Neural progenitor cell (in vitro differentiated cells): ENCODE results near the gene STXBP3. TPM values are rescaled to one million over a fixed set of nuclear protein-coding genes. Genes with fewer than 3 reads are reported as not detected.

Source experiments
- DNase-seq: peaks from one replicate; pipeline ENCODE4 v3.0.0-alpha.2; 2016; ENCODE audit warnings: low spot score
- H2AFZ ChIP-seq: fragments of 200-600 bp; sonication (generic); replicated peaks from 2 replicates; pipeline ENCODE4 v1.6.1; 2016; ENCODE audit warnings: antibody characterized with exemption
- H3F3A ChIP-seq: fragments of 200-600 bp; sonication (generic); 2 replicates; pipeline ENCODE4 v1.6.1; 2016; ENCODE audit warnings: antibody characterized with exemption, low read depth
- H3K27ac ChIP-seq: fragments of 200-600 bp; sonication (generic); 2 replicates; pipeline ENCODE4 v1.5.1; 2016; ENCODE audit warnings: mild to moderate bottlenecking
- H3K27me3 ChIP-seq: fragments of 200-600 bp; sonication (generic); 2 replicates; pipeline ENCODE4 v1.6.1; 2016; ENCODE audit warnings: mild to moderate bottlenecking, moderate library complexity
- H3K36me3 ChIP-seq: fragments of 200-600 bp; sonication (generic); 2 replicates; pipeline ENCODE4 v1.5.1; 2016
- H3K4me1 ChIP-seq: fragments of 200-600 bp; sonication (generic); 2 replicates; pipeline ENCODE4 v1.6.1; 2016; ENCODE audit warnings: mixed run types
- H3K4me2 ChIP-seq: fragments of 200-600 bp; sonication (generic); 2 replicates; pipeline ENCODE4 v1.6.1; 2016
- H3K4me3 ChIP-seq: fragments of 200-600 bp; sonication (generic); 2 replicates; pipeline ENCODE4 v1.5.1; 2016
- H3K79me2 ChIP-seq: fragments of 200-600 bp; sonication (generic); 2 replicates; pipeline ENCODE4 v1.6.1; 2016; ENCODE audit warnings: low read depth
- H3K9ac ChIP-seq: fragments of 200-600 bp; sonication (generic); 2 replicates; pipeline ENCODE4 v1.6.1; 2016
- H3K9me3 ChIP-seq: fragments of 200-600 bp; sonication (generic); 2 replicates; pipeline ENCODE4 v1.5.1; 2016; ENCODE audit warnings: low read depth
- H4K20me1 ChIP-seq: fragments of 200-600 bp; sonication (generic); 2 replicates; pipeline ENCODE4 v1.6.1; 2016; ENCODE audit warnings: low read depth
- H3K27ac Mint-ChIP-seq: 3 replicates; pipeline ENCODE4 v1.8.0; 2021; ENCODE audit warnings: mixed read lengths
- H3K27me3 Mint-ChIP-seq: 2 replicates; pipeline ENCODE4 v1.8.0; 2022; ENCODE audit warnings: low read depth, mild to moderate bottlenecking, inconsistent platforms, moderate library complexity, mixed read lengths; ENCODE audit not compliant: insufficient read depth
- H3K36me3 Mint-ChIP-seq: 3 replicates; pipeline ENCODE4 v1.8.0; 2021; ENCODE audit warnings: mixed read lengths
- H3K4me1 Mint-ChIP-seq: 3 replicates; pipeline ENCODE4 v1.8.0; 2021; ENCODE audit warnings: mixed read lengths
- H3K4me3 Mint-ChIP-seq: 3 replicates; pipeline ENCODE4 v1.8.0; 2021; ENCODE audit warnings: mild to moderate bottlenecking, moderate library complexity, mixed read lengths
- H3K9me3 Mint-ChIP-seq: 3 replicates; pipeline ENCODE4 v1.8.0; 2020; ENCODE audit warnings: mixed read lengths
- EZH2 ChIP-seq: fragments of 200-600 bp; sonication (generic); IDR thresholded peaks from 2 replicates; pipeline ENCODE4 v1.6.1; 2017; ENCODE audit warnings: antibody characterized with exemption, mild to moderate bottlenecking, moderate library complexity
- EZH2phosphoT487 ChIP-seq: fragments of 200-600 bp; sonication (generic); IDR thresholded peaks from 2 replicates; pipeline ENCODE4 v1.6.1; 2017; ENCODE audit warnings: antibody characterized with exemption
- total RNA-seq: library from RNA; depleted of rRNA; stranded (reverse); fragments of >200 nt; gene quantifications from 2 replicates; pipeline ENCODE4 v1.2.3, GENCODE V29; 2015; ENCODE audit warnings: low replicate concordance
- TF ChIP-seq, protein P1 (sequence below): fragments of 200-600 bp; sonication (generic); IDR thresholded peaks from 2 replicates; pipeline ENCODE4 v1.5.1; 2017; ENCODE audit warnings: antibody characterized with exemption, mild to moderate bottlenecking

The STXBP3 gene
- total RNA-seq, 1 donor from 2014 or later, result 89.8 TPM

DNA sequence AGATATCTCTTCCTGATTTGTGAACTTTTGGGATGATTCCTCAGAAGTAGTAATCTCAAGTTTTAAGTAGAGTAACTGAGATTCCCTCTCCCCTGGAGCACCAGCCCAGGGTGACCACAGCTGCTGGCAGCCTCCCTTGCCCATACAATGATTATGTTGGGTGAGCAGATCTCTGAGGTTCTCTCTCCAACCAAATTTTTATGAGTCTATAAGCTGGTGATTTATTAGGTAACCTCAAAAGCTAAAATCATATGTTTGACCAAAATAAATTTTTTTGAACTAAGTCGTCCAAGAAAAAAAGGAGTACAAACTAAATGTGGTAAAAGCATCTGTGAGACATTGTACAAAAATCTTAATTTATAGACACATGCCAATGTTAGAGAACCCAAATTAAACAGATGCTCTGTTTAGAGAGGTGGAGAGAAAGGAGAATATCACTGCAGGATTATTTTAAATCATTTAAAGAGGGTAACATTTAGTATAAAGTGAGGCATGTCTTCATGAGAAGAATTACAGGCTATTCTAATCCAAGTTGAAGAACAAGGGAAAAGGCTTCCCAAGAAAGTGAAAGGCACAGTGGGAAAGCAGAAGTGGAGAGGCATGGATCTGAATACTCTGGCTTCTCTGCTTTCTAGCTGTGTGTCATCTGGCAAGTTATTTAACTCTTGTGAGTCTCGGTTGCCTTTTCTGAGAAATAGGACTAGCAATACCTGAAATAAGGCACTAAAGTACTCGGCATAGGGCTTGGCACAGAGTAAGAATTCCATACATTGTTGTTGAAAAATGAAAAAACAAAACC lies 107.9 kb downstream of the STXBP3 start:
- TF ChIP-seq EZH2phosphoT487, result no peak
- TF ChIP-seq, protein P1, sequence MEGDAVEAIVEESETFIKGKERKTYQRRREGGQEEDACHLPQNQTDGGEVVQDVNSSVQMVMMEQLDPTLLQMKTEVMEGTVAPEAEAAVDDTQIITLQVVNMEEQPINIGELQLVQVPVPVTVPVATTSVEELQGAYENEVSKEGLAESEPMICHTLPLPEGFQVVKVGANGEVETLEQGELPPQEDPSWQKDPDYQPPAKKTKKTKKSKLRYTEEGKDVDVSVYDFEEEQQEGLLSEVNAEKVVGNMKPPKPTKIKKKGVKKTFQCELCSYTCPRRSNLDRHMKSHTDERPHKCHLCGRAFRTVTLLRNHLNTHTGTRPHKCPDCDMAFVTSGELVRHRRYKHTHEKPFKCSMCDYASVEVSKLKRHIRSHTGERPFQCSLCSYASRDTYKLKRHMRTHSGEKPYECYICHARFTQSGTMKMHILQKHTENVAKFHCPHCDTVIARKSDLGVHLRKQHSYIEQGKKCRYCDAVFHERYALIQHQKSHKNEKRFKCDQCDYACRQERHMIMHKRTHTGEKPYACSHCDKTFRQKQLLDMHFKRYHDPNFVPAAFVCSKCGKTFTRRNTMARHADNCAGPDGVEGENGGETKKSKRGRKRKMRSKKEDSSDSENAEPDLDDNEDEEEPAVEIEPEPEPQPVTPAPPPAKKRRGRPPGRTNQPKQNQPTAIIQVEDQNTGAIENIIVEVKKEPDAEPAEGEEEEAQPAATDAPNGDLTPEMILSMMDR, result no peak
- TF ChIP-seq EZH2, result no peak
- H3K4me3 Mint-ChIP-seq, result no peak overlapping the region
- Histone ChIP-seq H3K79me2 (no peaks in the 10 kb centered on the region), H3K27ac (no peak overlapping the region), H3F3A (no peaks in the 10 kb centered on the region), H3K27me3 (no peaks in the 10 kb centered on the region), H3K36me3 (no peaks in the 10 kb centered on the region), H3K9ac (no peak overlapping the region), H4K20me1 (no peaks in the 10 kb centered on the region), H3K4me2 (no peak overlapping the region), H2AFZ (no peak overlapping the region), H3K9me3 (no peaks in the 10 kb centered on the region), H3K4me3 (no peak overlapping the region), H3K4me1 (no peaks in the 10 kb centered on the region)
- H3K27ac Mint-ChIP-seq, result peak overlapping the region; percentile 90
- H3K9me3 Mint-ChIP-seq, result no peaks in the 10 kb centered on the region
- H3K4me1 Mint-ChIP-seq, result peaks cover 13% of the 10 kb centered on the region
- no peaks in the 10 kb centered on the region for H3K27me3 Mint-ChIP-seq
- no peak for DNase-seq
- H3K36me3 Mint-ChIP-seq, result no peaks in the 10 kb centered on the region

DNA sequence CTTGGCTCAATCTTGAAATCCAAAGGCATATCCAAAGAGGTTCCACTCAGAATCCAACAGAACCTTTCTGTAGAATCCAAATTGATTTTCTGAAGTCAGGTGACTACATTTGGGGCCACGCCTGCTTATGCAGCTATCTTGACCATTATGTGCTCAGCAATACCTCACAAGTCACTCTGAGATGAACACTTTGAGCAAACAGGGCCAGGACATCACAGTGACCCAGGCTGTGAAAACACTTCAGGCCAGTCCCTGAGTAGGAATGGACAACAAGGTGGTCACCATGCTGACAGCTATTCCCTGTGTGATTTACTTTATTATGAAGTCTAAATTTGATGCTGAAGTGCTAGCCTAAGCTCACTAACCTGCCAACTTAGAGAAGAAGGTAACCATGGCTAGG lies 110.5 kb downstream of the STXBP3 start, which contains the start of gene AKNAD1:
Gene AKNAD1, minus strand, starts transcription at position 101 of the 400 bp plus-strand sequence. CDS start 4,430 bp downstream, outside the sequence.
- no peaks in the 10 kb centered on the region for H3K9me3 Mint-ChIP-seq
- no peak within 1 kb of the TSS for H3K27ac Mint-ChIP-seq
- no peaks in the 10 kb centered on the region for H3K36me3 Mint-ChIP-seq
- no peak within 1 kb of the TSS for H3K4me3 Mint-ChIP-seq
- H3K27me3 Mint-ChIP-seq, result no peaks in the 10 kb centered on the region
- Histone ChIP-seq H3F3A (peaks cover 5% of the 10 kb centered on the region), H3K4me1 (peaks cover 6% of the 10 kb centered on the region), H2AFZ (peak within 1 kb of the TSS; percentile 20), H3K79me2 (no peaks in the 10 kb centered on the region), H3K4me2 (no peak within 1 kb of the TSS), H3K27me3 (no peaks in the 10 kb centered on the region), H3K27ac (no peak within 1 kb of the TSS), H3K9me3 (no peaks in the 10 kb centered on the region), H3K9ac (no peak within 1 kb of the TSS), H3K36me3 (no peaks in the 10 kb centered on the region), H3K4me3 (no peak within 1 kb of the TSS), H4K20me1 (no peaks in the 10 kb centered on the region)
- TF ChIP-seq EZH2 (no peak), EZH2phosphoT487 (no peak)
- TF ChIP-seq, protein P1, result no peak
- peaks cover 13% of the 10 kb centered on the region for H3K4me1 Mint-ChIP-seq
- DNase-seq, result no peak

GRCh38 chr1:108858230-108858950 lies 111.9 kb downstream of the STXBP3 start:
- Histone ChIP-seq H2AFZ (peak overlapping the region; percentile 24), H3K4me1 (peaks cover 20% of the 10 kb centered on the region), H3K36me3 (no peaks in the 10 kb centered on the region), H3K4me3 (no peak overlapping the region), H3K9me3 (no peaks in the 10 kb centered on the region), H3K9ac (no peak overlapping the region), H3K4me2 (no peak overlapping the region), H4K20me1 (no peaks in the 10 kb centered on the region), H3F3A (peaks cover 16% of the 10 kb centered on the region), H3K27ac (no peak overlapping the region), H3K27me3 (no peaks in the 10 kb centered on the region), H3K79me2 (no peaks in the 10 kb centered on the region)
- Mint-ChIP-seq H3K27ac (no peak overlapping the region), H3K9me3 (no peaks in the 10 kb centered on the region), H3K27me3 (peaks cover 2% of the 10 kb centered on the region), H3K36me3 (no peaks in the 10 kb centered on the region), H3K4me1 (peaks cover 16% of the 10 kb centered on the region), H3K4me3 (no peak overlapping the region)
- TF ChIP-seq EZH2phosphoT487, result no peak
- TF ChIP-seq, protein P1, result no peak
- no peak for TF ChIP-seq EZH2
- DNase-seq, result no peak

Other genes starting within 250 kb of the STXBP3 start
- 6.6 and 8.8 TPM in 2 replicates for gene EEIG2, start 186.6 kb upstream of the STXBP3 start, total RNA-seq
- 2.6 and 3.7 TPM in 2 replicates for gene HENMT1, start 85.6 kb upstream of the STXBP3 start, total RNA-seq
- 35.1 and 40.7 TPM in 2 replicates for gene PRPF38B, start 54.4 kb upstream of the STXBP3 start, total RNA-seq
- gene FNDC7, start 33.8 kb upstream of the STXBP3 start, total RNA-seq, result 0.34 and 0.37 TPM in 2 replicates
- not detected in 2 replicates for gene AKNAD1, start 110.4 kb downstream of the STXBP3 start, total RNA-seq
- gene GPSM2, start 130.3 kb downstream of the STXBP3 start, total RNA-seq, result 25.7 and 35.4 TPM in 2 replicates
- gene CLCC1, start 216.8 kb downstream of the STXBP3 start, total RNA-seq, result 19.8 and 23.3 TPM in 2 replicates